GM19328 (cell line): ENCODE measurements around the gene ENPEP.
"Not testable (repeated sequence)": the region's sequence is repeated elsewhere in the genome, so short reads cannot be mapped to it uniquely, and the experiment has no call there.

ENCODE experiments used
- ATAC-seq: cut with Tn5 transposase; IDR thresholded peaks from one replicate; pipeline ENCODE4 v1.9.1; 2021; ENCODE audit warnings: mild to moderate bottlenecking, moderate library complexity; ENCODE audit not compliant: unreplicated experiment

Gene ENPEP

GRCh38 chr4:110484767-110485166 lies 8.8 kb downstream of the ENPEP start:
- ATAC-seq, result peak; percentile 38

GRCh38 chr4:110485452-110485851 lies 9.5 kb downstream of the ENPEP start:
- ATAC-seq, result no peak

- no peak for ATAC-seq
These were observed 10.3 kb downstream of the ENPEP start for GRCh38 chr4:110486256-110486655.

GRCh38 chr4:110486850-110487249 lies 10.9 kb downstream of the ENPEP start:
- not testable (repeated sequence) for ATAC-seq

GRCh38 chr4:110487873-110488272 lies 11.9 kb downstream of the ENPEP start:
- no peak for ATAC-seq

GRCh38 chr4:110489901-110490508 lies 14.1 kb downstream of the ENPEP start:
- no peak for ATAC-seq

- no peak for ATAC-seq
These were observed 16.6 kb downstream of the ENPEP start for GRCh38 chr4:110492522-110492921.

GRCh38 chr4:110493520-110493919 lies 17.6 kb downstream of the ENPEP start:
- ATAC-seq, result no peak

GRCh38 chr4:110498420-110498819 lies 22.5 kb downstream of the ENPEP start:
- ATAC-seq, result no peak

GRCh38 chr4:110499126-110499525 lies 23.2 kb downstream of the ENPEP start:
- no peak for ATAC-seq

- ATAC-seq, result no peak
These were observed 25.9 kb downstream of the ENPEP start for GRCh38 chr4:110501826-110502225.

- ATAC-seq, result no peak
These were observed 27.5 kb downstream of the ENPEP start for GRCh38 chr4:110503270-110504083.

GRCh38 chr4:110504084-110504435 lies 28.1 kb downstream of the ENPEP start:
- ATAC-seq, result no peak

GRCh38 chr4:110505440-110505839 lies 29.5 kb downstream of the ENPEP start:
- ATAC-seq, result no peak

GRCh38 chr4:110508827-110509710 lies 33.1 kb downstream of the ENPEP start:
- ATAC-seq, result no peak

GRCh38 chr4:110510277-110510676 lies 34.3 kb downstream of the ENPEP start:
- no peak for ATAC-seq

- ATAC-seq, result no peak
These were observed 35.1 kb downstream of the ENPEP start for GRCh38 chr4:110510955-110511544.

GRCh38 chr4:110512901-110513300 lies 36.9 kb downstream of the ENPEP start:
- no peak for ATAC-seq

- ATAC-seq, result no peak
These were observed 39.0 kb downstream of the ENPEP start for GRCh38 chr4:110514889-110515479.

- no peak for ATAC-seq
These were observed 39.7 kb downstream of the ENPEP start for GRCh38 chr4:110515676-110516075.
